Measurements from ENCODE around the gene NANOS2. TPM values are rescaled to one million over a fixed set of nuclear protein-coding genes. Genes with fewer than 3 reads are reported as not detected.

The NANOS2 gene
- polyA plus RNA-seq, 3 donors, result not detected

- no peaks in the 10 kb centered on the region for H4K20me1 ChIP-seq (ENCODE audit: insufficient read depth, low read length)
- no peaks in the 10 kb centered on the region for H3K79me2 ChIP-seq (ENCODE audit: insufficient read depth, low read length)
- H2AFZ ChIP-seq (ENCODE audit: insufficient read depth, low read depth, low read length, poor library complexity, severe bottlenecking), result no peak overlapping the region
- peak overlapping the region in 1 of 3 experiments; percentile 45 for H3K4me3 ChIP-seq (replicated peaks in 1 of 3; ENCODE audit: low read depth in 2 of 3, low read length in 3 of 3)
- no peak for TF ChIP-seq CTCF (IDR thresholded peaks at IDR 0.05)
- H3K4me1 ChIP-seq (ENCODE audit: control insufficient read depth in 1 of 2, insufficient read depth in 2 of 2, low read length in 2 of 2), result peaks cover 7 to 9% of the 10 kb centered on the region in 2 donors
- peaks cover 11 to 34% (median 28%) of the 10 kb centered on the region in 3 donors for H3K27me3 Mint-ChIP-seq (ENCODE audit: low read depth in 3 of 3)
- H3K4me1 Mint-ChIP-seq, result peaks cover 8% of the 10 kb centered on the region
- H3K9me3 ChIP-seq (replicated peaks in 1 of 2; ENCODE audit: control insufficient read depth in 1 of 2, insufficient read depth in 1 of 2, low read length in 2 of 2), result no peaks in the 10 kb centered on the region
- peak overlapping the region in 1 of 2 donors; percentile 66 for H3K4me3 Mint-ChIP-seq
- peak overlapping the region; percentile 74 for H3K4me2 ChIP-seq (replicated peaks; ENCODE audit: extremely low read depth, low read length, poor library complexity, severe bottlenecking)
- H3K9me3 Mint-ChIP-seq, result peaks cover 0 to 5% (median 0%) of the 10 kb centered on the region in 7 donors
- peak overlapping the region in 1 of 7 donors; percentile 16 for H3K27ac Mint-ChIP-seq
- peak; percentile 78 to 86 (median 85) for DNase-seq
- H3K9ac ChIP-seq (ENCODE audit: insufficient read depth, low read length, poor library complexity, severe bottlenecking), result no peak overlapping the region
- no peak overlapping the region for H3K27ac ChIP-seq (ENCODE audit: low read depth in 1 of 2, low read length in 2 of 2)
- intact Hi-C loops (cut with micrococcal nuclease), result loop anchor here in 1 of 2 donors (2.0 to 10.0 kb wide), 2 partner anchors 25 to 63 kb away; partner anchors contain the start of genes FOXA3, MYPOP and SYMPK
- WGBS (ENCODE audit: insufficient coverage), result 2% methylated on average over 30 of the region's 33 CpGs
- H3K36me3 ChIP-seq (replicated peaks in 1 of 2; ENCODE audit: control insufficient read depth in 1 of 2, insufficient read depth in 2 of 2, low read length in 2 of 2), result no peaks in the 10 kb centered on the region
- no peaks in the 10 kb centered on the region for H3K36me3 Mint-ChIP-seq
- peaks cover 0 to 4% of the 10 kb centered on the region in 2 donors for H3K27me3 ChIP-seq (ENCODE audit: control insufficient read depth in 2 of 2, insufficient read depth in 2 of 2, low read length in 2 of 2)
Measured at GRCh38 chr19:45927565-45928261, 13.1 kb upstream of the NANOS2 start.

GRCh38 chr19:45924891-45925447, 10.4 kb upstream of the NANOS2 start:
- Histone ChIP-seq H3K27ac (ENCODE audit: low read depth in 1 of 2, low read length in 2 of 2) (no peak overlapping the region), H2AFZ (ENCODE audit: insufficient read depth, low read depth, low read length, poor library complexity, severe bottlenecking) (no peak overlapping the region), H3K36me3 (replicated peaks in 1 of 2; ENCODE audit: control insufficient read depth in 1 of 2, insufficient read depth in 2 of 2, low read length in 2 of 2) (no peaks in the 10 kb centered on the region), H3K4me2 (replicated peaks; ENCODE audit: extremely low read depth, low read length, poor library complexity, severe bottlenecking) (no peak overlapping the region), H3K4me3 (replicated peaks in 1 of 3; ENCODE audit: low read depth in 2 of 3, low read length in 3 of 3) (no peak overlapping the region), H3K79me2 (ENCODE audit: insufficient read depth, low read length) (no peaks in the 10 kb centered on the region), H3K9ac (ENCODE audit: insufficient read depth, low read length, poor library complexity, severe bottlenecking) (no peak overlapping the region), H3K27me3 (ENCODE audit: control insufficient read depth in 2 of 2, insufficient read depth in 2 of 2, low read length in 2 of 2) (peaks cover 0 to 2% of the 10 kb centered on the region in 2 donors), H4K20me1 (ENCODE audit: insufficient read depth, low read length) (no peaks in the 10 kb centered on the region), H3K9me3 (replicated peaks in 1 of 2; ENCODE audit: control insufficient read depth in 1 of 2, insufficient read depth in 1 of 2, low read length in 2 of 2) (no peaks in the 10 kb centered on the region), H3K4me1 (ENCODE audit: control insufficient read depth in 1 of 2, insufficient read depth in 2 of 2, low read length in 2 of 2) (peaks cover 7 to 9% of the 10 kb centered on the region in 2 donors)
- H3K27me3 Mint-ChIP-seq (ENCODE audit: low read depth in 3 of 3), result peaks cover 15 to 30% (median 20%) of the 10 kb centered on the region in 3 donors
- H3K4me3 Mint-ChIP-seq, result no peak overlapping the region
- H3K9me3 Mint-ChIP-seq, result peaks cover 0 to 2% (median 0%) of the 10 kb centered on the region in 7 donors
- H3K36me3 Mint-ChIP-seq, result no peaks in the 10 kb centered on the region
- no peak for DNase-seq
- H3K4me1 Mint-ChIP-seq, result peaks cover 8% of the 10 kb centered on the region
- no peak overlapping the region for H3K27ac Mint-ChIP-seq
- intact Hi-C loops (cut with micrococcal nuclease), result loop anchor here in 1 of 2 donors (10.0 kb wide), 1 partner anchor 60 kb away; the partner anchor contains the start of genes FOXA3 and SYMPK
- TF ChIP-seq CTCF (IDR thresholded peaks at IDR 0.05), result no peak
- WGBS (ENCODE audit: insufficient coverage), result 82% methylated on average over 3 of the region's 6 CpGs
